Eye (tissue), 1 donor: Measurements from ENCODE around the gene UACA.
A peak's percentile ranks its signal among the peaks of the same experiment; 100 is the strongest.
"Not testable (repeated sequence)": the region's sequence is repeated elsewhere in the genome, so short reads cannot be mapped to it uniquely, and the experiment has no call there.

Source experiments
- DNase-seq: peaks from one replicate; pipeline ENCODE4 v3.0.0-alpha.2; 2015

Gene UACA

GRCh38 chr15:70704166-70704565, 59.2 kb downstream of the UACA start:
- no peak for DNase-seq

GRCh38 chr15:70703096-70703878, 60.1 kb downstream of the UACA start:
- no peak for DNase-seq

- DNase-seq, result no peak
Observed at GRCh38 chr15:70702584-70702983, 60.8 kb downstream of the UACA start.

- peak; percentile 73 for DNase-seq
Observed at GRCh38 chr15:70701891-70702568, 61.3 kb downstream of the UACA start.

GRCh38 chr15:70701171-70701570, 62.2 kb downstream of the UACA start:
- no peak for DNase-seq

- DNase-seq, result peak; percentile 28
Observed at GRCh38 chr15:70699890-70700289, 63.5 kb downstream of the UACA start.

GRCh38 chr15:70698836-70699390, 64.4 kb downstream of the UACA start:
- no peak for DNase-seq

- DNase-seq, result no peak
Observed at GRCh38 chr15:70698426-70698825, 64.9 kb downstream of the UACA start.

- DNase-seq, result no peak
Observed at GRCh38 chr15:70690491-70691276, 72.7 kb downstream of the UACA start.

GRCh38 chr15:70690021-70690420, 73.3 kb downstream of the UACA start:
- no peak for DNase-seq

- no peak for DNase-seq
Observed at GRCh38 chr15:70687482-70687881, 75.9 kb downstream of the UACA start.

- no peak for DNase-seq
Observed at GRCh38 chr15:70680817-70681216, 82.5 kb downstream of the UACA start.

- no peak for DNase-seq
Observed at GRCh38 chr15:70679919-70680231, 83.5 kb downstream of the UACA start.

GRCh38 chr15:70672081-70672480, 91.3 kb downstream of the UACA start:
- no peak for DNase-seq

- DNase-seq, result no peak
Observed at GRCh38 chr15:70670680-70671079, 92.7 kb downstream of the UACA start.

GRCh38 chr15:70669966-70670658, 93.2 kb downstream of the UACA start:
- DNase-seq, result no peak

- no peak for DNase-seq
Observed at GRCh38 chr15:70669006-70669602, 94.3 kb downstream of the UACA start.

- DNase-seq, result no peak
Observed at GRCh38 chr15:70665599-70665998, 97.8 kb downstream of the UACA start.

- DNase-seq, result no peak
Observed at GRCh38 chr15:70664494-70664893, 98.9 kb downstream of the UACA start.

- not testable (repeated sequence) for DNase-seq
Observed at GRCh38 chr15:70663069-70663468, 100.3 kb downstream of the UACA start.

- DNase-seq, result no peak
Observed at GRCh38 chr15:70659662-70660061, 103.7 kb downstream of the UACA start.

- DNase-seq, result no peak
Observed at GRCh38 chr15:70658641-70659040, 104.7 kb downstream of the UACA start.
